Subcutaneous abdominal adipose tissue (tissue), 5 donors: Measurements from ENCODE around the gene FAM9C.
A peak's percentile ranks its signal among the peaks of the same experiment; 100 is the strongest.
"Not testable (repeated sequence)": the region's sequence is repeated elsewhere in the genome, so short reads cannot be mapped to it uniquely, and the experiment has no call there.

Experiments used
- H3K27ac ChIP-seq: one replicate; pipeline ENCODE4 v1.7.0; 2013; ENCODE audit warnings: low read depth, mild to moderate bottlenecking, inconsistent platforms, low read length, moderate library complexity
- H3K27me3 ChIP-seq, 5 donors: one replicate each; pipeline ENCODE4 v1.7.0; 2013; ENCODE audit warnings: low read length in 5 of 5, inconsistent platforms in 1 of 5; ENCODE audit not compliant: control insufficient read depth in 5 of 5, insufficient read depth in 4 of 5
- H3K36me3 ChIP-seq, 5 donors: one replicate each; pipeline ENCODE4 v1.7.0; 2013; ENCODE audit warnings: low read length in 5 of 5; ENCODE audit not compliant: control insufficient read depth in 5 of 5, insufficient read depth in 5 of 5
- H3K4me1 ChIP-seq, 5 donors: one replicate each; pipeline ENCODE4 v1.7.0; 2013; ENCODE audit warnings: low read length in 5 of 5, mild to moderate bottlenecking in 3 of 5, moderate library complexity in 1 of 5; ENCODE audit not compliant: control insufficient read depth in 5 of 5, insufficient read depth in 5 of 5
- H3K4me3 ChIP-seq, 5 donors: one replicate each; pipeline ENCODE4 v1.7.0; 2013; ENCODE audit warnings: low read length in 5 of 5, low read depth in 1 of 5
- H3K9ac ChIP-seq, 5 donors: one replicate each; pipeline ENCODE4 v1.7.0; 2013; ENCODE audit warnings: low read length in 5 of 5, mild to moderate bottlenecking in 4 of 5, moderate library complexity in 3 of 5
- H3K9me3 ChIP-seq, 5 donors: one replicate each; pipeline ENCODE4 v1.7.0; 2013; ENCODE audit warnings: low read length in 5 of 5; ENCODE audit not compliant: control insufficient read depth in 5 of 5
- donor health status: healthy.
- donor health status: healthy.
- donor health status: healthy.
- donor health status: healthy.
- donor health status: healthy.

FAM9C gene

GRCh38 chrX:13044441-13044840, at the start of gene FAM9C:
Gene FAM9C (minus strand): TSS chrX:13044620. CDS start chrX:13043789, 831 bp downstream.
- Histone ChIP-seq H3K36me3 (no peaks in the 10 kb centered on the region), H3K9ac (no peak within 1 kb of the TSS), H3K27ac (no peak within 1 kb of the TSS), H3K4me1 (no peaks in the 10 kb centered on the region), H3K9me3 (peaks cover 0 to 2% (median 0%) of the 10 kb centered on the region in 5 donors), H3K27me3 (peaks cover 0 to 5% (median 0%) of the 10 kb centered on the region in 5 donors), H3K4me3 (no peak within 1 kb of the TSS)

GRCh38 chrX:13093529-13094140, 49.2 kb upstream of the FAM9C start:
- H3K36me3 ChIP-seq = no peaks in the 10 kb centered on the region
- peaks cover 3 to 41% (median 21%) of the 10 kb centered on the region in 5 donors for H3K4me1 ChIP-seq
- H3K27me3 ChIP-seq = no peaks in the 10 kb centered on the region
- no peak overlapping the region for H3K4me3 ChIP-seq
- no peak overlapping the region for H3K9ac ChIP-seq
- H3K9me3 ChIP-seq = no peaks in the 10 kb centered on the region
- peak overlapping the region; percentile 13 for H3K27ac ChIP-seq

- Histone ChIP-seq H3K9ac (no peak overlapping the region), H3K27ac (peak overlapping the region; percentile 21), H3K4me1 (peaks cover 3 to 42% (median 21%) of the 10 kb centered on the region in 5 donors), H3K27me3 (peaks cover 0 to 2% (median 0%) of the 10 kb centered on the region in 5 donors), H3K9me3 (no peaks in the 10 kb centered on the region), H3K4me3 (no peak overlapping the region), H3K36me3 (no peaks in the 10 kb centered on the region)
Observed at GRCh38 chrX:13092455-13092941, 48.1 kb upstream of the FAM9C start.

GRCh38 chrX:13091111-13091765, 46.8 kb upstream of the FAM9C start:
- H3K9ac ChIP-seq = peak overlapping the region in 1 of 5 donors; percentile 25
- H3K36me3 ChIP-seq = no peaks in the 10 kb centered on the region
- no peaks in the 10 kb centered on the region for H3K9me3 ChIP-seq
- peaks cover 3 to 47% (median 21%) of the 10 kb centered on the region in 5 donors for H3K4me1 ChIP-seq
- peaks cover 0 to 2% (median 0%) of the 10 kb centered on the region in 5 donors for H3K27me3 ChIP-seq
- peak overlapping the region; percentile 59 for H3K27ac ChIP-seq
- H3K4me3 ChIP-seq = peak overlapping the region in 2 of 5 donors; percentile 17 to 19

GRCh38 chrX:13090339-13091110, 46.1 kb upstream of the FAM9C start:
- peak overlapping the region in 3 of 5 donors; percentile 17 to 24 (median 19) for H3K4me3 ChIP-seq
- H3K9me3 ChIP-seq = no peaks in the 10 kb centered on the region
- H3K4me1 ChIP-seq = peaks cover 3 to 46% (median 21%) of the 10 kb centered on the region in 5 donors
- H3K36me3 ChIP-seq = no peaks in the 10 kb centered on the region
- peak overlapping the region in 1 of 5 donors; percentile 25 for H3K9ac ChIP-seq
- peak overlapping the region; percentile 59 for H3K27ac ChIP-seq
- H3K27me3 ChIP-seq = peaks cover 0 to 2% (median 1%) of the 10 kb centered on the region in 5 donors

GRCh38 chrX:13090027-13090338, 45.6 kb upstream of the FAM9C start:
- H3K9me3 ChIP-seq = no peaks in the 10 kb centered on the region
- peaks cover 3 to 42% (median 21%) of the 10 kb centered on the region in 5 donors for H3K4me1 ChIP-seq
- H3K36me3 ChIP-seq = no peaks in the 10 kb centered on the region
- no peak overlapping the region for H3K9ac ChIP-seq
- H3K27ac ChIP-seq = no peak overlapping the region
- H3K27me3 ChIP-seq = peaks cover 0 to 3% (median 2%) of the 10 kb centered on the region in 5 donors
- peak overlapping the region in 1 of 5 donors; percentile 24 for H3K4me3 ChIP-seq

- H3K27me3 ChIP-seq = peaks cover 0 to 3% (median 2%) of the 10 kb centered on the region in 5 donors
- H3K27ac ChIP-seq = no peak overlapping the region
- H3K36me3 ChIP-seq = no peaks in the 10 kb centered on the region
- peaks cover 3 to 36% (median 21%) of the 10 kb centered on the region in 5 donors for H3K4me1 ChIP-seq
- no peak overlapping the region for H3K9ac ChIP-seq
- H3K9me3 ChIP-seq = no peaks in the 10 kb centered on the region
- H3K4me3 ChIP-seq = no peak overlapping the region
Observed at GRCh38 chrX:13088156-13088487, 43.7 kb upstream of the FAM9C start.

GRCh38 chrX:13087322-13088155, 43.1 kb upstream of the FAM9C start:
- H3K36me3 ChIP-seq = no peaks in the 10 kb centered on the region
- no peak overlapping the region for H3K27ac ChIP-seq
- no peak overlapping the region for H3K9ac ChIP-seq
- no peak overlapping the region for H3K4me3 ChIP-seq
- H3K27me3 ChIP-seq = peaks cover 0 to 3% (median 2%) of the 10 kb centered on the region in 5 donors
- no peaks in the 10 kb centered on the region for H3K9me3 ChIP-seq
- H3K4me1 ChIP-seq = peaks cover 3 to 33% (median 19%) of the 10 kb centered on the region in 5 donors

- not testable (repeated sequence) for H3K27ac ChIP-seq
Observed at GRCh38 chrX:13086793-13087321, 42.4 kb upstream of the FAM9C start.

More at GRCh38 chrX:13086793-13087321, 42.4 kb upstream of the FAM9C start:
- H3K27me3 ChIP-seq, H3K36me3 ChIP-seq, H3K9ac ChIP-seq, H3K4me3 ChIP-seq, H3K9me3 ChIP-seq: not testable (repeated sequence)
- H3K4me1 ChIP-seq = peaks cover 3 to 27% (median 14%) of the 10 kb centered on the region in 5 donors
